K562 (cell line): Measurements from ENCODE around the gene APOC1. TPM values are rescaled to one million over a fixed set of nuclear protein-coding genes. Genes with fewer than 3 reads are reported as not detected.

Source experiments
- ATAC-seq: fragments of 200-7000 bp; cut with Tn5 transposase; 3 replicates; pipeline ENCODE4 v1.9.1; 2020; ENCODE audit warnings: moderate library complexity
- BruUV-seq: library from RNA; stranded (reverse); fragments of 400-500 nt; replicated peaks from 2 replicates; lab custom pipeline; 2021; lab: Mats Ljungman, UMichigan
- CTCF ChIA-PET: fragments of 300-600 bp; formaldehyde crosslinking; extraction: SDS; loops from one replicate; lab custom pipeline; 2021; ENCODE audit warnings: low intra/inter-chr PET ratio; lab: Yijun Ruan, JAX
- POLR2A ChIA-PET: fragments of 300-600, 350-650 bp; sonication (Branson Sonifier 250); formaldehyde crosslinking; extraction: SDS; loops from one replicate; lab custom pipeline; 2021; ENCODE audit warnings: antibody characterized with exemption, inconsistent platforms; lab: Yijun Ruan, JAX
- DNase-seq, 4 experiments: peaks; one replicate each; pipeline versions ENCODE4 v3.0.0 to v3.0.0-alpha.2; 2011 to 2018; ENCODE audit warnings: low spot score in 3 of 4, mixed read lengths in 3 of 4; ENCODE audit errors: extremely low read depth in 1 of 4
- FAIRE-seq: peaks from 2 replicates; lab custom pipeline; 2011; peaks lifted over from hg19 to GRCh38; lab: Jason Lieb, UNC
- H2AFZ ChIP-seq: 2 replicates; pipeline ENCODE4 v1.6.0; 2011; ENCODE audit warnings: low read depth, low read length, control low read depth, inconsistent platforms
- H3K27ac ChIP-seq: fragments of 200-600 bp; 3 replicates; pipeline ENCODE4 v1.8.0; 2011; ENCODE audit warnings: low read depth, mild to moderate bottlenecking, control low read depth, inconsistent platforms, low read length, moderate library complexity, mixed read lengths; ENCODE audit errors: extremely low read depth
- H3K27me3 ChIP-seq, 2 experiments: fragments of 300-600 bp in 1 of 2; 2 replicates in 1 of 2; 3 replicates in 1 of 2; pipeline versions ENCODE4 v1.6.0 to v1.8.0; 2011; ENCODE audit warnings: inconsistent platforms in 2 of 2, low read length in 2 of 2, mild to moderate bottlenecking in 1 of 2, mixed read lengths in 1 of 2, moderate library complexity in 1 of 2; ENCODE audit not compliant: control insufficient read depth in 2 of 2, insufficient read depth in 2 of 2
- H3K36me3 ChIP-seq: fragments of 300-600 bp; 3 replicates; pipeline ENCODE4 v1.8.0; 2011; ENCODE audit warnings: mild to moderate bottlenecking, low read length, inconsistent platforms; ENCODE audit not compliant: control insufficient read depth, insufficient read depth
- H3K4me1 ChIP-seq, 2 experiments: fragments of 200-600 bp in 1 of 2; replicated peaks in 1 of 2; 2 replicates in 1 of 2; 3 replicates in 1 of 2; pipeline versions ENCODE4 v1.5.1 to v1.8.0; 2011; ENCODE audit warnings: inconsistent platforms in 2 of 2, low read length in 2 of 2, mild to moderate bottlenecking in 1 of 2, mixed read lengths in 1 of 2, moderate library complexity in 1 of 2; ENCODE audit not compliant: control insufficient read depth in 2 of 2, insufficient read depth in 2 of 2
- H3K4me2 ChIP-seq: 2 replicates; pipeline ENCODE4 v1.6.1; 2011; ENCODE audit warnings: low read length, control low read depth, inconsistent platforms, mixed read lengths; ENCODE audit not compliant: insufficient read depth
- H3K4me3 ChIP-seq: fragments of 200-600 bp; sonication (generic), shearing (Covaris generic); 2 replicates; pipeline ENCODE4 v1.5.1; 2016; ENCODE audit warnings: control low read depth, inconsistent platforms
- H3K79me2 ChIP-seq: fragments of 200-600 bp; 3 replicates; pipeline ENCODE4 v1.8.0; 2011; ENCODE audit warnings: low read length, inconsistent platforms; ENCODE audit not compliant: control insufficient read depth, insufficient read depth
- H3K9ac ChIP-seq, 2 experiments: 2 replicates each; pipeline versions ENCODE4 v1.6.0 to v1.6.1; 2011; ENCODE audit warnings: low read depth in 2 of 2, low read length in 2 of 2, control low read depth in 1 of 2, inconsistent platforms in 1 of 2, mild to moderate bottlenecking in 1 of 2, mixed read lengths in 1 of 2; ENCODE audit not compliant: insufficient read depth in 1 of 2
- H3K9me1 ChIP-seq: one replicate; pipeline ENCODE4 v1.6.0; 2011; ENCODE audit warnings: inconsistent platforms, mild to moderate bottlenecking, low read length, moderate library complexity; ENCODE audit not compliant: control insufficient read depth, insufficient read depth
- H3K9me3 ChIP-seq: replicated peaks from 2 replicates; pipeline ENCODE4 v1.5.1; 2011; ENCODE audit warnings: low read depth, low read length, inconsistent platforms; ENCODE audit not compliant: control insufficient read depth, insufficient read depth
- H4K20me1 ChIP-seq: replicated peaks from 2 replicates; pipeline ENCODE4 v1.6.1; 2011; ENCODE audit warnings: low read length, inconsistent platforms, mixed read lengths; ENCODE audit not compliant: control insufficient read depth, insufficient read depth
- BRCA1 ChIP-seq, 2 experiments: fragments of 450-650 bp in 1 of 2; sonication (generic) in 1 of 2; formaldehyde crosslinking in 1 of 2; IDR thresholded peaks; 2 replicates each; pipeline versions ENCODE4 v1.5.0 to v1.6.1; 2017 to 2020; ENCODE audit warnings: mild to moderate bottlenecking in 1 of 2, missing genetic modification reagents in 1 of 2
- ETV1 ChIP-seq: fragments of 450-650 bp; conservative IDR thresholded peaks from 2 replicates; pipeline ENCODE4 v1.6.1; 2016; ENCODE audit warnings: missing genetic modification characterization, control low read depth, low read depth, missing compliant biosample characterization
- ZEB2 ChIP-seq: fragments of 450-650 bp; IDR thresholded peaks from 2 replicates; pipeline ENCODE4 v1.6.1; 2016
- ZNF75A ChIP-seq: fragments of 450-650 bp; formaldehyde crosslinking; IDR thresholded peaks from 2 replicates; pipeline ENCODE4 v1.4.0; 2020; ENCODE audit warnings: mild to moderate bottlenecking
- WGBS: fragments of 100-300 bp; shearing (Covaris generic); methylation state at CpG from one replicate; pipeline ENCODE4 v1.1.6; 2016; ENCODE audit warnings: low coverage, mixed read lengths; ENCODE audit not compliant: insufficient coverage; ENCODE audit errors: missing lambda C conversion rate; 5-methylcytosine and 5-hydroxymethylcytosine counted together
- in situ Hi-C: fragments of 300-500 bp; cut with MboI; formaldehyde crosslinking; loops from 4 replicates; pipeline ENCODE4 v1.15.0; 2018; ENCODE audit warnings: inconsistent platforms, mixed read lengths
- intact Hi-C: fragments of 100-400 bp; cut with micrococcal nuclease; formaldehyde crosslinking; loops from 2 replicates; pipeline ENCODE4 v1.14.2; 2022
- polyA plus RNA-seq, 8 experiments: library from polyadenylated mRNA; depleted of rRNA in 4 of 8; stranded (reverse) in 5 of 8; unstranded in 3 of 8; fragments of >200 nt; fragmentation: Nextera tagmentation in 2 of 8; fragmentation: Illumina TruSeq in 1 of 8; extraction: Ambion mirVana in 2 of 8; extraction: Trizol in 1 of 8; gene quantifications; 2 replicates each; pipeline versions ENCODE4 v1.2.1 to v1.2.3, GENCODE V29; 2011 to 2014; ENCODE audit warnings: inconsistent platforms in 1 of 8, missing spikeins in 1 of 8
- total RNA-seq, 7 experiments: library from RNA; depleted of rRNA in 6 of 7; stranded (reverse); fragments of >200 nt in 6 of 7; fragmentation: Illumina TruSeq in 2 of 7; extraction: Trizol in 2 of 7; gene quantifications; 2 replicates each; pipeline versions ENCODE4 v1.2.1 to v1.2.3, GENCODE V29; 2011 to 2021; ENCODE audit warnings: low replicate concordance in 1 of 7
- TF ChIP-seq, protein P1 (sequence below): IDR thresholded peaks from 2 replicates; pipeline ENCODE4 v1.6.1; 2011; ENCODE audit not compliant: insufficient read length; ENCODE audit errors: extremely low read depth
- TF ChIP-seq, protein P2 (sequence below): sonication (generic); formaldehyde crosslinking; IDR thresholded peaks from 2 replicates; pipeline ENCODE4 v1.8.0; 2022; ENCODE audit warnings: mild to moderate bottlenecking, missing genetic modification reagents

Gene APOC1
- total and polyA plus RNA-seq, 9 of the 15 experiments (the other 6 are each of a cell fraction or from before 2014, with no cell fraction given): 115 to 408 (median 220) TPM

DNA sequence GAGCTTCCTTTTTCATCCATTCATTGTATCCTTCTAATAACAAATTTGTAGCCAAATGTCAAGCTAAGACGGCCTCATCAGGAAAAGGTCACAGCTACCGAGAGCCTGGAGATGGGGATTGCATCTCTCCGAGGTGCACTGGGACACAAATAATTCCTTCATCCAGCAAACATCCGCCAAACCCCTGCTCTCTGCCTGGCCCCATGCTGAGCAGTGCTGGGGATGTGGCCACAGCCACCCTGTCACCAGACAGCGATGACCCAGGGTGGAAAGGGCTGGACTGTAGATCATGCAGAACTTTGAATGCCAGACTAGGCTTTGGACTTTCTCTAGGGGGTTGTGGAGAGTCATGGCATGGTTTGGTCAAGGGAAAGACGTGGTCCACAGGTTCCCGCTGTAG is 21.5 kb upstream of the APOC1 start:
- intact Hi-C loops: no loop called here
- TF ChIP-seq ZEB2 (no peak), BRCA1 (IDR thresholded peaks at IDR 0.05) (no peak), BRCA1 (CRISPR knock-in tag; IDR thresholded peaks at IDR 0.05) (peak; percentile 63; the same call in 1 of the 2 replicates), ETV1 (tag) (no peak), ZNF75A (no peak)
- TF ChIP-seq, protein P1, sequence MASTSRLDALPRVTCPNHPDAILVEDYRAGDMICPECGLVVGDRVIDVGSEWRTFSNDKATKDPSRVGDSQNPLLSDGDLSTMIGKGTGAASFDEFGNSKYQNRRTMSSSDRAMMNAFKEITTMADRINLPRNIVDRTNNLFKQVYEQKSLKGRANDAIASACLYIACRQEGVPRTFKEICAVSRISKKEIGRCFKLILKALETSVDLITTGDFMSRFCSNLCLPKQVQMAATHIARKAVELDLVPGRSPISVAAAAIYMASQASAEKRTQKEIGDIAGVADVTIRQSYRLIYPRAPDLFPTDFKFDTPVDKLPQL: no peak
- TF ChIP-seq, protein P2, sequence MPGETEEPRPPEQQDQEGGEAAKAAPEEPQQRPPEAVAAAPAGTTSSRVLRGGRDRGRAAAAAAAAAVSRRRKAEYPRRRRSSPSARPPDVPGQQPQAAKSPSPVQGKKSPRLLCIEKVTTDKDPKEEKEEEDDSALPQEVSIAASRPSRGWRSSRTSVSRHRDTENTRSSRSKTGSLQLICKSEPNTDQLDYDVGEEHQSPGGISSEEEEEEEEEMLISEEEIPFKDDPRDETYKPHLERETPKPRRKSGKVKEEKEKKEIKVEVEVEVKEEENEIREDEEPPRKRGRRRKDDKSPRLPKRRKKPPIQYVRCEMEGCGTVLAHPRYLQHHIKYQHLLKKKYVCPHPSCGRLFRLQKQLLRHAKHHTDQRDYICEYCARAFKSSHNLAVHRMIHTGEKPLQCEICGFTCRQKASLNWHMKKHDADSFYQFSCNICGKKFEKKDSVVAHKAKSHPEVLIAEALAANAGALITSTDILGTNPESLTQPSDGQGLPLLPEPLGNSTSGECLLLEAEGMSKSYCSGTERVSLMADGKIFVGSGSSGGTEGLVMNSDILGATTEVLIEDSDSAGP (CRISPR knock-in tag): no peak
- Histone ChIP-seq H3K9me3 (no peaks in the 10 kb centered on the region; the same call in 1 of the 2 replicates), H3K9me1 (peaks cover 3% of the 10 kb centered on the region), H4K20me1 (peaks cover 6% of the 10 kb centered on the region; the same call in 1 of the 2 replicates), H3K9ac (peak overlapping the region; percentile 98 to 100), H3K4me1 (peaks cover 17 to 38% of the 10 kb centered on the region in 2 experiments), H3K27ac (peak overlapping the region; percentile 95; the same call in 1 of the 3 replicates), H2AFZ (no peak overlapping the region), H3K27me3 (no peaks in the 10 kb centered on the region), H3K36me3 (peaks cover 69% of the 10 kb centered on the region), H3K4me2 (peak overlapping the region; percentile 99; the same call in 1 of the 2 replicates), H3K79me2 (peaks cover 61% of the 10 kb centered on the region), H3K4me3 (peak overlapping the region; percentile 100)
- no peak for ATAC-seq
- BruUV-seq: no TSS peak
- ChIA-PET CTCF (interaction anchor here (0.6 kb wide), 1 partner anchor 230 kb away, joined by 3 read pairs; no protein-coding TSS in a partner anchor), POLR2A (interaction anchor here (1.2 to 1.3 kb wide), 3 partner anchors 12 to 17 kb away, joined by 3 to 4 read pairs (median 4); partner anchors contain the start of gene APOE)
- no peak for FAIRE-seq
- 89% methylated on average over 7 of the region's 7 CpGs for WGBS
- in situ Hi-C loops: loop anchor here (10.0 kb wide), 1 partner anchor 162 kb away; no protein-coding TSS in a partner anchor
- DNase-seq: no peak
